Measurements from ENCODE around the gene DPCD.

The DPCD gene

DNA sequence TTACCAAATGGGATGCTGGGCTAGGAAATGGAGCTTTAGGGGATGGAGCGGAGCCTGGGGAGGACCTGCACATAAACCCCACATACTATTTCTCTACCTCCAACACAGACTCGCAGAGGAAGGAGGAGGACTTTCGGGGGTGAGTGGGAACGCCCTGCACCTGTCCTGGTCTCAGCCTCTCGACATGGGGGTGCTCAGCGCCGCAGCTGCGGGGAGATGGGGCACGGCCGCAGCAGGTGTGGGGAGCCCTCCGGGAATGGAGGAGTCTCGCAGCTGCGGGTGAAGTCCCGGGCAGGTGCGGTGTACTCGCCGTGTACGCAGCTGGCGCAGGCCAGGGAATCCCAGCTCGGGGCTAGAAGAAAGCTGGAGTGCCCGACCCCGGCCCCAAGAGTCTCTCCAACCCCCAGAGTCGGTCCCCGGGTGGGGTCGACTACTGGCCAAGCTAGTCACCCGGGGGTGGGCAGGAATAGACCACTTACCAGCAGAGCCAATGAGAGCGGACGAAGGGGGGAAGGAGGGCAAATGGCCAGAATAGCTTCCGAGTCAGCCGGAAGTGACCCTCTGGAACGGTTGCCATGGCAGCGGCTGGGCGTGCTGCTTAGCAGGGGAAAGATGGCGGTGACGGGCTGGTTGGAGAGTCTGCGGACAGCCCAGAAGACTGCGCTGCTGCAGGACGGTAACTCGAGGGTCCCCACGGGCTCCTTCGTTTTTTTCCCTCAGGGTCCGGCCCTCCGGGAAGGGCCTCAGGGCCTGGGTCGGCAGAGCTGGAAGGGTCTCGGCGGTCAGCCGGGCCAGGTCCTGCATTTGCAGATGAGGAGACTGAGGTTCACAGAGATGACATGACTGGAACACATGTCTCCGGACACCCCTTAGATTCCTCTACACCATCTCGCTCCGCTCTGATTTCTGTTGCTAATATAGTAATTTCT lies at the start of gene DPCD, which contains the start of gene POLL:
Gene DPCD (plus strand): TSS at position 597 of the 929 bp plus-strand sequence. CDS start 16 bp downstream, at position 613.
Gene POLL (minus strand): TSS at position 533 of the 929 bp plus-strand sequence. CDS start 897 bp downstream, outside the sequence.
- TF ChIP-seq, protein P1, sequence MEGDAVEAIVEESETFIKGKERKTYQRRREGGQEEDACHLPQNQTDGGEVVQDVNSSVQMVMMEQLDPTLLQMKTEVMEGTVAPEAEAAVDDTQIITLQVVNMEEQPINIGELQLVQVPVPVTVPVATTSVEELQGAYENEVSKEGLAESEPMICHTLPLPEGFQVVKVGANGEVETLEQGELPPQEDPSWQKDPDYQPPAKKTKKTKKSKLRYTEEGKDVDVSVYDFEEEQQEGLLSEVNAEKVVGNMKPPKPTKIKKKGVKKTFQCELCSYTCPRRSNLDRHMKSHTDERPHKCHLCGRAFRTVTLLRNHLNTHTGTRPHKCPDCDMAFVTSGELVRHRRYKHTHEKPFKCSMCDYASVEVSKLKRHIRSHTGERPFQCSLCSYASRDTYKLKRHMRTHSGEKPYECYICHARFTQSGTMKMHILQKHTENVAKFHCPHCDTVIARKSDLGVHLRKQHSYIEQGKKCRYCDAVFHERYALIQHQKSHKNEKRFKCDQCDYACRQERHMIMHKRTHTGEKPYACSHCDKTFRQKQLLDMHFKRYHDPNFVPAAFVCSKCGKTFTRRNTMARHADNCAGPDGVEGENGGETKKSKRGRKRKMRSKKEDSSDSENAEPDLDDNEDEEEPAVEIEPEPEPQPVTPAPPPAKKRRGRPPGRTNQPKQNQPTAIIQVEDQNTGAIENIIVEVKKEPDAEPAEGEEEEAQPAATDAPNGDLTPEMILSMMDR (IDR thresholded peaks at IDR 0.05; ENCODE audit: insufficient read depth, low read depth, low read length, missing control alignments) = no peak
- peak within 1 kb of the TSS; percentile 90 for H3K4me3 ChIP-seq (ENCODE audit: low read depth, low read length)
- DNase-seq (ENCODE audit: low read depth) = peak; percentile 95

DNA sequence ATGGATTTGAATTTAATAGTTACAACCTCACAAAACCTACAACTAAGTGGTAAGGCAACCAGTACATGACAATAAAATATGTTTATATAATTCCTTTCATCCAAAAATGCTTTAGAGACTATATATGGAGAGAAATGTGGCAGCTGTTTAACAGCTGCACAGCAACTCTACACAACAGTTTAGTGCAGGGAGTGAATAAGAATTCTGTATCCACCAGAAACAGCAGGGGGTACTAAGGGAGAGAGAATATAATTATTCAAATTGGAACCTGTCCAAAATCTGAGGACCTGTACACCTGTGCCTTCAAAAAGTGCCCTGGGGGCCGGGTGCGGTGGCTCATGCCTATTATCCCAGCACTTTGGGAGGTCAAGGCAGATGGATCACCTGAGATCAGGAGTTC lies 49.7 kb upstream of the DPCD start:
- H3K4me3 ChIP-seq (ENCODE audit: low read depth, low read length) = no peak overlapping the region
- DNase-seq (ENCODE audit: low read depth) = no peak
- TF ChIP-seq, protein P1 (IDR thresholded peaks at IDR 0.05; ENCODE audit: insufficient read depth, low read depth, low read length, missing control alignments) = no peak

DNA sequence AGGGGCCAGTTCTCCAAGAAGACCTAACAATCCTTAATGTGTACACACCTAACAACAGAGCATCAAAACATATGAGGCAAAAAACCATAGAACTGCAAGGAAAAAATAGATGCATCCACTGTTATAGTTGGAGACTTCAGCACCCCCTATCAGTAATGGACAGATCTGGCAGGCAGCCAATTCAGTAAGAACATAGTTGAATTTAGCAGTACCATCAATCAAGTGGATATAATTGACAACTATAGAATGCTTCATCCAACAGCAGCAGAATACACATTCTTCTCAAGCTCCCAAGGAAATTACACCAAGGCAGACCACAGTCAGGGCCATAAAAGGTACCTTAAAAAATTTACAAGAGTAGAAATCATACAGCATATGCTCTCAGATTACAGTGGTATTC lies 42.2 kb upstream of the DPCD start:
- no peak for DNase-seq (ENCODE audit: low read depth)

DNA sequence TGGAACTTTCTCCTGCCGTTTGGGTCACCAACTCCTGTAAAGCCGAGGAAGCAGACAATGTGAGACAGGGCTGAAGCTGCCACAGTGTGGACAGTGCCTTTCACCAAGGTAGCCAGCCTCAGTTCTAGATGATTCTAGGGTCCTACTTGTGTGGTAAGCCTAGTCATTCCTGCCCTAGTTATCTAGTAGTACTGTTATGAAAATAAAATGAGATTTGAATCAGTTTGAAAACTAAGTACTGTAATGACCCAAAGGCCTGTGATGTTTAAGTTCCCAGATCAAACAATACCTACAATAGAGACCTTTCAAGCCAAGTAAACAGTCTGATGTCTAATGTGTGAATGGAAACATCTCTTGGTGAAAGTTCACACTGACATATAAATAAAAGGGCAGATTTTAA lies 37.2 kb upstream of the DPCD start:
- TF ChIP-seq, protein P1 (IDR thresholded peaks at IDR 0.05; ENCODE audit: insufficient read depth, low read depth, low read length, missing control alignments) = no peak
- H3K4me3 ChIP-seq (ENCODE audit: low read depth, low read length) = no peak overlapping the region
- DNase-seq (ENCODE audit: low read depth) = no peak

More for the DNA sequence above, 42.2 kb upstream of the DPCD start:
- TF ChIP-seq, protein P1 (IDR thresholded peaks at IDR 0.05; ENCODE audit: insufficient read depth, low read depth, low read length, missing control alignments) = no peak
- H3K4me3 ChIP-seq (ENCODE audit: low read depth, low read length) = no peak overlapping the region

DNA sequence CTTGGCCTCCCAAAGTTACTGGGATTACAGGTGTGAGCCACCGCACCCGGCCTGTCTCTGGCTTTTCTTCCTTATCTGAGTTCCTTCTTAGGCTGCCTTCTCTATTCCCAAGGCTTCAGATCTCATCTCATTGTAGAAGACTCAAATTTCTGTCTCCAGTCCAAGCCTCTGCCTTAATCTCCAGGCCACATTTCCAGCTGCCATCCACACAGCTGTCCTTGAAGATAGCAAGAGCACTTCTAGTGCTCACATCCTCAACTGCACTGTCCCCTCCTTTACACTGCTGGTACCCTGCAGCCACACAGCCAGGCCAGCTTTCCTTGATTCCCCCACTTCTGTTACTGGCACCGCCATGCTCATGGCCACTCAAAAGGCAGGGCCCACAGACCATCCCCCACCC lies 35.7 kb upstream of the DPCD start:
- TF ChIP-seq, protein P1 (IDR thresholded peaks at IDR 0.05; ENCODE audit: insufficient read depth, low read depth, low read length, missing control alignments) = no peak
- no peak overlapping the region for H3K4me3 ChIP-seq (ENCODE audit: low read depth, low read length)
- no peak for DNase-seq (ENCODE audit: low read depth)

DNA sequence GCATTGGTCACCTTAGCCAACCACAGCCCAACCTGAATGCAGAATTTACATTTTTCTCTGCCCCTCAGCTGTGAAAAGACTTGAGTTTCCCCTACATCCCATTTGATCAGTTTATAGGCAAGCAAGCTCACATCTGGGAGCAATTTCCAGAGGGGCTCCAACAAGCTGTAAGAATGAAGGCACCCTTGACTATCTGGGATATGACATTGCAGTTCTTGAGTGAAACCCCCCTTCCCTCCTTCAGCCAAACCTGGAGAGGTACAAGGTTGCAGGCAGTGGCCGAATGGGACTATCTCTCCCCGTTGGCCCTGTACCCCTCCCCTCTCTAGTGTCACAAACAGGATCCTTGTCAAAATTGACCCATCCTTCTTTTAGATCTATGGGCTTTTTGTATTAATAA lies 30.6 kb upstream of the DPCD start:
- no peak overlapping the region for H3K4me3 ChIP-seq (ENCODE audit: low read depth, low read length)
- TF ChIP-seq, protein P1 (IDR thresholded peaks at IDR 0.05; ENCODE audit: insufficient read depth, low read depth, low read length, missing control alignments) = no peak
- DNase-seq (ENCODE audit: low read depth) = no peak
